Measurements from ENCODE around the gene NAPSA. TPM values are rescaled to one million over a fixed set of nuclear protein-coding genes. Genes with fewer than 3 reads are reported as not detected.

Gene NAPSA
- total and polyA plus RNA-seq, 2 of the 8 experiments (the other 6 are each of a cell fraction or from before 2014, with no cell fraction given): 0.71 to 0.73 TPM

DNA sequence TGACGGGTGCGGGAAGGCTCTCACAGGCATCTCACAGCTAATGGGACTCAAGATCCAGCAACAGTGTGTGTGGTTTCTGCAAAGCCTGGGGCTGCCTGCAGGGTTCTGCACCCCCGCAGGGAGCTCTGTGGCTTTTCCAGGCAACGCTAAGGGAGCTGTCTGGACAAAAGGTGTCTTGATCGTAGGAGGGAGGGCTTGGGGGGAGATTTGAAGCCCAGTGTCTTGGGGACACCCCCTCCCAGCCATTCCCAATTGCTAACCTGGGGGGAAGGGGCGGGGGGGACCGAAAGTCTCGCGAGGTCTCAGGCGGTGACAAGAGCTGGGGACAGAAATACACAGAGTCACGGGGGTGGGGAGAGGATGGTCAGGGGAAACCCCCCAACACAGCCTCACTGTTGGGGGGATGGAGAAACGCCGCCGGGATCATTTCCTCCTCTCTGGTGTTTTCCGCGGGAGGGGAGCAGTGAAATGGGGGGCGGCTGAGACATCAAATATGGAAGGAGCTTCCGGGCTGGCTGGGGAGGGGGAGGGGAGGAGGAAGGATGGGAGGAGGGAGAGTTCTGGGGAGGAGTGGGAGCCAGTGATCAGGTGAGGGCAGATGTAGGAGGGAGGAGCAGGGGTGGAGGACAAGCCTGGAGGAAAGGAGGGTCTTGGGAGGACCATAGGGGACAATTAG is 49.5 kb downstream of the NAPSA start (continued):
- no peak for TF ChIP-seq SAP30 (IDR thresholded peaks at IDR 0.05; ENCODE audit: insufficient read depth, insufficient replicate concordance, low read length)
- TF ChIP-seq RXRA (IDR thresholded peaks at IDR 0.05; ENCODE audit: insufficient read depth, low read depth, low read length): no peak
- peak; percentile 63 for TF ChIP-seq BRCA1 (IDR thresholded peaks at IDR 0.05; ENCODE audit: low read depth, low read length)
- 0 out of 2 replicates have a peak, but pooled peaks have one; percentile 27 for TF ChIP-seq SP1 (IDR thresholded peaks at IDR 0.05; ENCODE audit: low read depth, low read length)
- TF ChIP-seq SP4 (IDR thresholded peaks at IDR 0.05; ENCODE audit: low read length): peak; percentile 23; the same call in 1 of the 2 replicates
- no peak for TF ChIP-seq POU5F1 (IDR thresholded peaks at IDR 0.05; ENCODE audit: low read depth, low read length)
- TF ChIP-seq NANOG (IDR thresholded peaks at IDR 0.05; ENCODE audit: insufficient read depth, low read depth, low read length, poor library complexity, severe bottlenecking): no peak
- TF ChIP-seq CHD2 (IDR thresholded peaks at IDR 0.05; ENCODE audit: low read length): peak; percentile 86
- TF ChIP-seq SRF (IDR thresholded peaks at IDR 0.05; ENCODE audit: low read depth, low read length): peak; percentile 84

Measured in H1 (cell line).